ENCODE data around the gene OMP.

- TF ChIP-seq MAX (IDR thresholded peaks at IDR 0.05) (no peak), YY1 (IDR thresholded peaks at IDR 0.05; ENCODE audit: low read depth) (no peak), FOXM1 (IDR thresholded peaks at IDR 0.05; ENCODE audit: borderline replicate concordance, low read depth) (no peak), USF1 (IDR thresholded peaks at IDR 0.05) (no peak), CEBPB (IDR thresholded peaks at IDR 0.05) (no peak), TEAD4 (IDR thresholded peaks at IDR 0.05) (no peak), REST (IDR thresholded peaks at IDR 0.05; ENCODE audit: low read depth) (no peak), RAD21 (IDR thresholded peaks at IDR 0.05; ENCODE audit: low read depth) (no peak), CREB1 (IDR thresholded peaks at IDR 0.05; ENCODE audit: low read depth) (no peak), EP300 (IDR thresholded peaks at IDR 0.05; ENCODE audit: borderline replicate concordance) (no peak), TAF1 (IDR thresholded peaks at IDR 0.05; ENCODE audit: low read depth) (no peak), ZBTB7A (IDR thresholded peaks at IDR 0.05; ENCODE audit: low read depth) (no peak), NFIC (IDR thresholded peaks at IDR 0.05) (no peak)
Measured at GRCh38 chr11:77055101-77055561, 47.5 kb upstream of the OMP start.

All from Ishikawa (cell line).